Stimulated activated CD8-positive, alpha-beta memory T cell treated with anti-CD3 and anti-CD28 coated beads, Interleukin-7, amount 100 ng/mL, for 1 hour (primary cell): ENCODE measurements around the gene HNRNPH3.

Experiments used
- DNase-seq, 2 donors: peaks; one replicate each; pipeline ENCODE4 v3.0.0-alpha.2; 2020; ENCODE audit warnings: low read depth in 2 of 2

Gene HNRNPH3

DNA sequence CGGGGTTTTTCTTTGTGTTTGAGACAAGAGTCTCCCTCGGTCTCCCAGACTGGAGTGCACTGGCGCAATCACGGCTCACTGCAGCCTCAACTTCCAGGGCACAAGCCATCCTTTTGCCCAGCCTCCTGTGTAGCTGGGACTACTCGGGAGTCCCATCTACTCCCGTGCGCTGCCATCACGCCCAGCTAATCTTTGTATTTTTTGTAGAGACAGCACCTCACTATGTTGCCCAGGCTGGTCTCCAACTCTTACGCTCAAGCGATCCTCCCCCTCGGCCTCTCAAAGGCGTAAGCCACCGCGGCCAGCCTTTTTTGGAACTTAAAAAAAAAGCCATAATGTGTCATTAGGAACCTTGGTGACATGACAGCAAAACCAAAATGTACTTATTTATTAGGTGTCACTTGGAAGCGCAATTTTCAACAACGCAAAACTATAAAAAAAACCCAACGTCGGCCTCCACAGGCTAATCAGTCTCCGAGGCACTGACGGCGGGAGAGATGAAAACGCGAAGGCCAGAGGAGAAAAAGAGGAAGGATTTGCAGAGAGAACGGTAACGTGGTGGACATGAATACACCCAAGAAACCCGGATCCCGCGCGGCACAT is 911 bp upstream of the HNRNPH3 start:
- DNase-seq = no peak

DNA sequence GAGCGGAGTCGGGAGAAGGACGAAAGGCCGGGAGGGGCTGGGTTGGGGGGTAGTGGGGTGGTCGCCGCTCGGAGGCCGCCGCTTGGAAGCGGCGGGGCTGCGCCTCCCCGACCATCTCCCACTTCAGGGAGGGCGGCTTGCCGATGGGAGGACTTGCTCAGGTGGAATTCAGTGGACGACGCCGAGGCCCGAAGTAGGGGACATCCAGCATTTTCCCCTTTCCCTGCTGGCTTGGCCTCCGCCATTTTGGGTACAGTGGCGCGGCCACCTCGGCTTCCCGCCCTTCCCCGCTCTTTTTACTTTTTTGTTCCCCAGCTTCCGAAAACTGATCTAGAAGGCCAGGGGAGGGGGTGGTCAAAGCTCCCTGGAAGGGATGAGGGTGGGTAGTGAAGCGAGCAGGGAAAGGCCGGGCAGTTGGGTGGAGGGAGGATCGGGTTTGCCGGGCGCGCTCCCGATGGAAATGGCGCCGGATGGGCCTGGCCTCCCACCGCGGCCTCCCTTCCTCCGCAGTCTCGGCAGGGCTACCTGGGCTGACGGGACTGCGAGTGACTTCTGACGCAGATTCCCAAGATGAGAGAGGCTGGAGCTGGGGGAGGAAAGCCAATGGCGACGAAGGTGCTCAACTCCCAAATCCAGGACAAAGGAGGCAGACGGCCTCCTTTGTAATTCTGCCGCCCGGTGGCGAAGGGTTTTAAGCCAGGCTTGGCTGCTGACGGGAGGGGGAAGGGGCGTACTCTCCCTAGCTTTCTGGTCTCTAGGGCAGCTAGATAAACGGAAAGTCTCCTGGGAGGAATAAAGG is 594 bp downstream of the HNRNPH3 start, which contains the start of gene PBLD:
TSS of gene PBLD (minus strand) at position 670 of the 799 bp plus-strand sequence. CDS start 26,084 bp downstream, outside the sequence.
- peak; percentile 19 to 20 for DNase-seq

DNA sequence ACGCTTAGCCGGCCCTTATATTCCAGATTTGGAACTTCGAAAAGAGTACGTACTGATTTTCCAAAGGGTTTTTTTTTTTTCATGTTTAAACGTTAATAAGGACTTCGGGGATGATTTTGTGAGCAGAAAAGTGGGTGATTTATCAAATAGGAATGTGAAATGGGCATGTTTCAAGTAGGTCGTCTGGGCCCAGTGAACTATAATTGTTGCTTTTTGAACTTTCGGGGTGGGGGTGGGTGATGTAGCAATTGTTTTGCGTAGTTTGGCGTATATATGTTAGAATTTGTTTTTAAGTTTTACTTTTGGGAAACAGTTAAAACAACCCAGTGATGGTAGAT is 1.2 kb downstream of the HNRNPH3 start:
- no peak for DNase-seq

DNA sequence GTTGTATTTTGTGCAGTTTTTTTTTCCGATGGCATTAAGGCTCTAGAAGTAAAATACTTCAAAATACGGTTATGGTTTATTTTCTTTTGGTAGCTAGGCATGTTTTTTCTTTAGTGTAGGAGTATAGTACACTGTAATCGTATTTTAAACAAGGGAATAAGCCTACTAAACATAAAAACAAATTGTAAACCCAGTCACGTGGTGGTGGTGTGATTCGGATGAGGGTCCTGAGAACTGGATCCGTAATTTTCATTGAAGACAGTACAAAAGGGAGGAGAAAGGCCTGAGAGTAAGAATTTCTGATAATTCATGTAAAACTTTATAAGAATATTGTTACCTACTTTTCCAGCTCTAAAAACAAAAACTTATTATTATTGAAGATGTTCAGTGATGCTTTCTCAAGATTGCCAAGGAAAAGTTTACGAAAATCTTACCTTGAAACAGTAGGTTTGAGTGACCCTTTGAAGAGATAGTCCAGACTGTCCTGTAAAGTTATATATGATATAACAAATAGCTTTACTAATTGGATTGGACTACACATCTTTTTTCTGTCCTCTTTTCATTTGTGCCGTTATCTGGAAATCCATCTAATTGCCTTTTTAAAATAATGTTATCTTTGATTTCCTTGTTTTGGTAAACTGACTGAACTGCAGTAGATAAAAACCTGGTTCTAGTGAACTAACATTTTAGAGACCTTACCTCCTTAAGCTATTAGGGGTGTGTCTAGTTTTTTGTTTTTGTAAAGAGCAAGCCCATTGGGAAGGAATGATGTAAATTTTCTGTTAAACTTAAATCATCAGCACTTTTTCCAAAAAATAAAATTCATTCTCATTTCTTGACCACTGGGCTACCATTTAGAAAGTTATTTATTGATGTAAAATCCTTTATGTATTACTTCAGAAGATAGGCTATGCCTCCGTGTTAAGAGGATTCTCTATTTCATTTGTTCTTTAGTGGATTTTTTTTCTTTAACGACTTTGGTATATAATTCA is 1.9 kb downstream of the HNRNPH3 start:
- DNase-seq = no peak

DNA sequence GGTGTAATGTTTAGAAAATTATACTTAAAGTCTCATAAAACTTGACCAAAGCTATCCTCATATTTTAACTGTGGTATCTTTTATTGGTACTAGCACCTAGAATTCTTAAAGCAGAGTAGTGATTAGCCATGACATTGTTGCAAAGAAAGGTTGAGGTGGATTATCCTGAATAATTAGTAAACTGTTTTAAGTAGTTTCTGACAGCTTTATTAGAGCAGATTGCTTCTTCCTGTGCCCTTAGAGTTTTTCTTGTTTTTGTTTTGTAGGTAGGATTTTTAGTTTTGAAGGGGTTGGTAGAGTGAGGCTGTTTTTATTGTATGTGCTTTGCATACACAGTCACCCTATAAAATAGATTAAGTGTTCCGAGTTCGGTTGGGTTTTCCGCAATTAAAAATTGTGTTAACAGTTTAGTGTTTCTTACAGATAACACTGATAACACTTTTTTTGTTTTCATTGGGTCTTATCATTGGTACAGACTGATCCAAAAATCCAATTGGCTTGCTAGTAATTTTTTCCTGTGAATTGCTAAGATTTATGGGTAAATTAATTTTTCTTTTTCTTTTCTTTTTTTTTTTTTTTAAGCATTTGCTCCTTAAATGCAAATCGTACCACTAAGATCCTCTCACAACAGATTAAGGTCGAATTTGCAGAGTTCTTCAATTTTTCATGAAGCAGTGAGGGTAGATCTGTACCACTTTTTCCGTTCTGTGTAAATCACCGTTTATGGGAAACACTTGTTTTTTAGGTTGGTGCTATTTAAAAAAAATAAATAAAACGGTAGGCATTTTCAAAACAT is 3.0 kb downstream of the HNRNPH3 start:
- no peak for DNase-seq

DNA sequence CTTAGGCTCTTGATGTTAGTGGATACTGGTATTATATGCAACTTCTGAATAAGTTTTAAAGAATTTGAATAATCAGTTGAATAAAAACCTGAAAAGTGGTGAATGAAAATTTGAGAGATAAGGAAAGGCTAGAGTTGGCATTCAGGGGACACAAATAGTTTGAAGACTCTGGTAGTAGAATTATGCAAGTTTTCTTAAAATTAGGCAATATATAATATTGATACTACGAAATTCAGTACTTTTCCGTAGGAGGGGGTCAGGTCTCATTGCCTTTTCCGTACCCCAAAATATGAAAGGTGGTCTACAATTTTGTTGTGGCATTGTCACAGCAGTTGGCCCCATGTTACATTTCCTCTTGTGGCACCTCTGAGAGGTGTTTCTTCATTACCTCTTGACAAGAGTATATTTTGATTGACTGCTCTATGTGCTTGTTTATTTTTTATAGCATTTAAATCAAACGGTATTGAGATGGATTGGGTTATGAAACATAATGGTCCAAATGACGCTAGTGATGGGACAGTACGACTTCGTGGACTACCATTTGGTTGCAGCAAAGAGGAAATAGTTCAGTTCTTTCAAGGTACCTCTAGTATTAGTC is 5.0 kb downstream of the HNRNPH3 start:
- no peak for DNase-seq

DNA sequence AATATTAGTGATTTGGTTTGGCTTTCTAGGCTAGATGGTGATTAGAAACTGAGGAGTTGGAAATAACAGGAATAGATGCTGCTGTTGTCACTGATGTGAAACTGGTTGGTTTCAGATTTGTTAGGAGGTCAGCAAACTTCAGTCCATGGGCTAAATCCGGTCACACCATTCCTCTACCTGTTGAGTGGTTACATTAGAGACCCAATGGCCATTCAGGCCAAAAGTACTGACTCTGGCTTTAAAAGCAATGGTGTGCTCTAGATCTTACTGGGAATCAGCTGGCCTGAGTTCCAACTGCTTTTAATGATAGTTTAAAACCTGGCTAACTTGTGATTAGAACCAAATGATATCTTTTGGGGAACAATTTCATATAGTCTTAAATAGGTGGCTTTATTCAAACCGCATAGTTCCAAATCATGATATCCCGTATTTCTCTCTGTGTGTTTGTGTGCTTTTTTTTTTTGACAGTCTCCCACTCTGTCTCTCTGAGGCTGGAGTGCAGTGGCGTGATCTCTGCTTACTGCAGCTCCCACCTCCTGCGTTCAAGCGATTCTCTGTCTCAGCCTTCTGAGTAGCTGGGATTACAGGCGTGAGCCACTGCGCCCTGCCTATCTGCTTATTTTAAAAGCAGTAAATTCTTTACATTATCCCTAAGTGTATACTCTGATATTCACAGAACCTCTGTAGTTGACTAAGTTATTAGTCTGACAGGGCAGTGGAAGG is 8.7 kb downstream of the HNRNPH3 start:
- no peak for DNase-seq

DNA sequence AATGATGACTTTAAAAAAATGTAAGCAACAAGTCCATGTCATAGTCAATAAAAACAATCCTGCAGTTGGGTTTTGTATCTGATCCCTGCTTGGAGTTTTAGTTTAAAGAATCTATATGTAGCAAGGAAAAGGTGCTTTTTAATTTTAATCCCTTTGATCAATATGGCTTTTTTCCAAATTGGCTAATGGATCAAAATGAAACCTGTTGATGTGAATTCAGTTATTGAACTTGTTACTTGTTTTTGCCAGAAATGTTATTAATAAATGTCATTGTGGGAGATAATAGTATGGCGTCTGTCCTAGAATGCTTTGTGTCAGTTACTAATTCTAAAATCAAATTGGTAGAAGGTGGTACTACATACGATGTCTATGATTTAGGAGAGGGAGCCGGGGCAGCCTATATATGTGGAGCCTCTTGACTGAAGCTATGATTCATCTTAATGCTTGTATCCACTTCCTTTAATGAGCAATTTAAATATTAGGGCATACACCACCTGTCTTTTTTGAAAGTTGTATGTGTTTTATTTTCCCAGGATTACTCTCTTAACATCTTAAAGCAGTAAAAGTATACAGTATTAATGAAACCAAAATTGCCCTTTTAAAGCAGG is 11.1 kb downstream of the HNRNPH3 start:
- DNase-seq = no peak

DNA sequence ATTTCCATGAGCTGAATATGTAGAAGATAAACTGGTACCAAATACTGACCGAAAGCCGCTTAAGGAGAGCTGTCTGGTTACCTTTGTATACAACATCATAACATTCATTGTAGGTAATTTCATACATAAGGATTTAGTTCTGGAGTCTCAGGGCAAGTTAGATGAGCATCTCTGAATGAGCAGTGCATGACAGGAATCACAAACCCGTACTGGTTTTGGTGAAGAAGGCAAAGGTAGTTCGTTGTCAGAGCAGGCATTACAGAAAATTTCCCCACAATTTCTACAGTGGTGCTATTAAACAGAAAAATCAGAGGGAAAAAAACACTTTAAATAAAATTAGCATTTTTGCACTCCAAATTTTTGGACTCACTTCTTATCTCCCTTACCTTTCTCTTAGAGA is 13.8 kb downstream of the HNRNPH3 start:
- no peak for DNase-seq

DNA sequence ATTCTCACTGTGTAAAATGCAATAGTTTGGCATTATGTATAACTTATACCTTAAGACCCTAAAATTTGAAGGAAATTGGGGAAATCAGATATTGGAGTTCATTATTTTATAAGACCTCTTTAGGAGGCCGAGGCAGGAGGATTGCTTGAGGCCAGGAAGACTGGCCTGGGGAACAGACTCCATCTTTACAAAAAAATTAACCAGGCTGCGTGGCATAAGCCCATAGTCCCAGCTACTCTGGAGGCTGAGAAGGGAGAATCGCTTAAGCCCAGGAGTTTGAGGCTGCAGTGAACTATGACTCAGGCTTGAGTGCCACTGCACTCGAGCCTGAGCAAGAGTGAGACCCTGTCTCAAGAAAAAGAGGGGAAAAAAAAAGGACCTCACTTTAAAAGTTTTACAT is 14.9 kb downstream of the HNRNPH3 start:
- DNase-seq = no peak

DNA sequence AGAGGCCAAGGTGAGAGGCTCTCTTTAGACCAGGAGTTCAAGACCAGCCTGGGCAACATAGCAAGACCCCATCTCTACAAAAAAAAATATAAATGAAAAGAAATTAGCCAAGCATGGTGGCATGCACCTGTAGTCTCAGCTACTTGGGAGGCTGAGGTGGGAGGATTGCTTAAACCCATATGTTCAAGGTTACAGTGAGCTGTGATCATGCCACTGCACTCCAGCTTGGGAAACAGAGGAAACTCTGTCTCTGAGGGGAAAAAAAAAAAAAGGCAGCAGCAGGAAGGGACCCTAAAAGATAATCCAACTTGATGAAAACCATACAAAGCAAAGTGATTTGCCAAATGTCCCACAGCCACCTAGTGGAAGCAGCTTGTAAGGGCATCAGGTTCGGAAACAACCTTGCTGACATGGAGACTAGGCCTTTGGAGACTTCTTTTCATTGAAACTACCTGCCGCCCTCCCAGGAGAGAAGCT is 16.4 kb downstream of the HNRNPH3 start:
- no peak for DNase-seq

DNA sequence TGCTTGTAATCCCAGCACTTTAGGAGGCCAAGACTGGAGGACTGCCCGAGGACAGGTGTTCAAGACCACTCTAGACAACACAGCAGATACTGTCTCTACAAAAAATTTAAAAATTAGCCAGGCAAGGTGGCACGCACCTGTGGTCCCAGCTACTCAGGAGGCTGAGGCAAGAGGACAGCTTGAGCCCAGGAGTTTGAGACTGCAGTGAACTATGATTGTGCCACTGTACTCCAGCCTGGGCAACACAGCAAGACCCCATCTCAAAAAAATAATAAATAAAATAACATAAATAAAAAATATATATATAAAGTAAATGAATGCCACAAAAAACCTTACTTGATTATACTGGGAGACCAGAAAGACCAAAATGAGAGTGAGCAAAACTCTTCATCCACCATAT is 21.7 kb downstream of the HNRNPH3 start:
- no peak for DNase-seq

DNA sequence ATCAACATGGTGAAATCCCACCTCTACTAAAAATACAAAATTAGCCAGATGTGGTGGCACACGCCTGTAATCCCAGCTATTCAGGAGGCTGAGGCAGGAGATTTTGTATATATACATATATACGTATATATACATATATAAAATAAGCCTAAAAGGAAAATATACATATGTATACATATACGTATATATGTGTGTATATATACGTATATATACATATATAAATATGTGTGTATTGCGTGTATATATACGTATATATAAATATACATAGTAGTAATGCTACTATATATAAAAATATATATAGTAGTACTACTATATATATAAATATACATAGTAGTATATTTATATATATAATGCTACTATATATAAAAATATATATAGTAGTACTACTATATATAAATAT is 27.3 kb downstream of the HNRNPH3 start:
- DNase-seq = no peak

DNA sequence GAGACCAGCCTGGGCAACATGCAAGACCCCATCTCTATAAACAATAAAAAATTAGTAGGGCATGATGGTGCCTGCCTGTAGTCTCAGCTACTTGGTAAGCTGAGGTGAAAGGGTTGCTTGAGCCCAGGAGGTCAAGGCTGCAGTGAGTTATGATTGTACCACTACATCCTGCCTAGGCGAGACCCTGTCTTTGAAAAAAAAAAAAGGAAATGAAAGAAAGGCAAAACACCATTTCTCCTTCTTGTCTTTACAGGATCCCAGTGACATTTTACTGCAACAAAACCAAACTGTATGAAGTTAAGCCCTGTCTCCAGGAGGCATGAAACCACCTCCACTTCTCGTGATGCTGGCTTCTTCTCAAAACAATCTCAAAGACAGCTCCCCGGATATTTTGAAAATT is 30.7 kb downstream of the HNRNPH3 start:
- no peak for DNase-seq

DNA sequence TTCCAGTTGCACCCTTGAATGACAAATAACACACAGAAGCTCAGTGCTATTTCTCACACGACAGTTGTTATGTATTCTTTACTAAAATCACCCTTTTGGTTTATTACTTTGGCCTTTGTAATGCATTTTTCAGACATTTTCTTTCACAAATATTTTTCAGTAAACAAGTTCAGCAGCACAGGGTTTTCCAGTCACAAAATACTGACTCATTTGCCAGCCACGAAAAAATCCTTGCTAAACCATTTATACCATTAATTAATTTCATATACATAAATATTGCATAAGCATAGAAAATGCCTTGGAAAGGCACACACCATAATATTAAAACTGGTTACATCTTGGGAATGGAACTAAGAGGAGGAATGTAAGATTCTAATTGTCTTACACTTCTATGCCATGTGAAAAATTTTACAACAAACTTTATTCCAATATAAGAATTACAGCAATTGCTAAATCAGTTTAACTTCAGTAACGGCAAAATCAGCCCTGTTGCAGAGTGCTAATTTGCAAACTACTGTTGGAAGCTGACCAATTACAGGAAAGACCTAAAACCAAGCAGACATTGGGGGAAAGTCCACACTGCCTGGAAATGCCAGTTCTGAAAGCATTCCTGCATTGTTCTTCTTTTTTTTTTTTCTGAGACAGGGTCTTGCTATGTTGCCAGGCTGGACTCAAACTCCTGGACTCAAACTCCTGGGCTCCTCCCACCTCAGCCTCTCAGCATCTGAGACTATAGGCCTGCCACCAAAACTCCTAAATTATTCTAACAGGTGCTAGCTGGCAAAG is 32.4 kb downstream of the HNRNPH3 start:
- DNase-seq = no peak

DNA sequence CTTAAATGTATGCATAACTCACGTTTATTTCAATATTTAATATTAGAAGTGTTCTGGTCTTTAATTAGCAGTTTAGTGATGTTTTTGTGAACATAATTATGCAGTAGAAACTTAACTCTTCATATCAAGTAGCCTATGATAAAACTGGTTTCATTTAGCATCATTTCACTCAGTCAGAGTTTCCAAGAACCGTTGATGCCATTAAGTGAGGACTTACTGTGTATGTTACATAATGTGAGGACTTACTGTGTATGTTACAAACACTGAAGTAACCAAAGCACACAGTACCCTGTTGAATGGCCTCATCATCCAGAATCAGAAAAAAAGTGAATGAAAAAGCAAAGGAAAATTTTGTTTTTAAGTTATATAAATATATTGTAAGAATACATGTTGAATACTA is 33.7 kb downstream of the HNRNPH3 start:
- no peak for DNase-seq

DNA sequence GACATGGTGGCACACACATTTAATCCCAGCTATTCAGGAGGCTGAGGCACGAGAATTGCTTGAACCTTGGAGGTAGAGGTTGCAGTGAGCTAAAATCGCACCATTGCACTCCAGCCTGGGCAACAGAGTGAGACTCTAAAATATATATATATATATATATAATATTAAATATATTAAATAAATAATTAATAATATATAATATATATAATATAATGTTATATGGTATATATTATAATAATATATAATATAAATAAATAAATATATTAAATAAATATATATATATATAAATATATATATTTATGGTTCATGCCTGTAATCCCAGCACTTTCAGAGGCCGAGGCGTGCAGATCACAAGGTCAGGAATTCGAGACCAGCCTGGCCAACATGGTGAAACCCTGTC is 34.7 kb downstream of the HNRNPH3 start:
- DNase-seq = no peak

DNA sequence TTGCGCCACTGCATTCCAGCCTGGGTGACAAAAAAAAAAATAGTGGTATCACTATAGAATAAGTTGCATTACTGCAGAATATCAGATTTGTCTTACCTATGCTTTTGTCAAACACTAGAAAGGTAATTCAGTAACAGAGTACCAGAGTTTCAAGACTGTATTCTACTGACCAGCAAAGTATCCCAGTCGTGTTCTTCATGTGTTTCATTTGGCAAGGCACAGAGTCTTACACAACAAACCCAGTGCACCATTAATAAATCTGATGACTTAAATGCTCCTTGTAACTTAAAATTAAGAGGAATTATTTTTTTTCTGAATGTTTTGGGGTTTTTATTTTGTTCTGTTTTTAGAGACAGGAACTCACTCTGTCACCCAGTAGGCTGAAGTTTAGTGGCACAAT is 35.3 kb downstream of the HNRNPH3 start:
- DNase-seq = no peak

DNA sequence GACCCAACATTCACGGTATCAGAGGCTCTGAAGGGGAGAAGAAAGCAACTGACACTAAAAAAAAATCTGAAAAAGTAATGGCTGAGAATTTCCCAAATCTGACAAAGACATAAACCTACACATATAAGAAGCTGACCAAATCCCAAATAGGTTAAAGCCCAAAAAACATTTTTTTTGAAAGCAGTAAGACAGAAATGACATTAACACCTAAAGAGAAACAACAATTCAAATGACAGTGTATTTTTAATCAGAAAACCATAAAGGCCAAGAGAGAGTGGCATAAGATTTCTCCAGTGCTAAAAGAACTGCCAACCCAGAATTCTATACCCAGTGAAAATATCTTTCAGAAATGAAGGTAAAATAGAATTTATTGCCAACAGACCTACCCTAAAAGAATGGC is 39.7 kb downstream of the HNRNPH3 start:
- no peak for DNase-seq
